GM23338 (cell line): ENCODE results near the gene MMAB. TPM values are rescaled to one million over a fixed set of nuclear protein-coding genes. Genes with fewer than 3 reads are reported as not detected.
A peak's percentile ranks its signal among the peaks of the same experiment; 100 is the strongest.

Experiments used
- ATAC-seq: fragments of 200-7000 bp; cut with Tn5 transposase; 3 replicates; pipeline ENCODE4 v1.9.1; 2020
- DNase-seq: peaks from one replicate; pipeline ENCODE4 v3.0.0-alpha.2; 2015; ENCODE audit warnings: low spot score
- H2AFZ ChIP-seq: fragments of 200-600 bp; sonication (generic); 2 replicates; pipeline ENCODE4 v1.8.0; 2016; ENCODE audit warnings: antibody characterized with exemption, mild to moderate bottlenecking, moderate library complexity
- H3F3A ChIP-seq: fragments of 200-600 bp; sonication (generic); replicated peaks from 2 replicates; pipeline ENCODE4 v1.8.0; 2017; ENCODE audit warnings: antibody characterized with exemption, mixed run types, low read depth
- H3K27ac ChIP-seq: fragments of 200-600 bp; sonication (generic); 2 replicates; pipeline ENCODE4 v1.6.1; 2016; ENCODE audit warnings: low read depth
- H3K27me3 ChIP-seq: fragments of 200-600 bp; sonication (generic); 2 replicates; pipeline ENCODE4 v1.8.0; 2016; ENCODE audit warnings: mild to moderate bottlenecking, mixed run types, moderate library complexity; ENCODE audit not compliant: insufficient read depth
- H3K36me3 ChIP-seq: fragments of 200-600 bp; sonication (generic); 2 replicates; pipeline ENCODE4 v1.8.0; 2016; ENCODE audit warnings: mild to moderate bottlenecking; ENCODE audit not compliant: insufficient read depth
- H3K4me1 ChIP-seq: fragments of 200-600 bp; sonication (generic); 2 replicates; pipeline ENCODE4 v1.8.0; 2016; ENCODE audit warnings: mild to moderate bottlenecking, moderate library complexity; ENCODE audit not compliant: insufficient read depth
- H3K4me2 ChIP-seq: fragments of 200-600 bp; sonication (generic); 2 replicates; pipeline ENCODE4 v1.7.1; 2017; ENCODE audit warnings: mixed run types
- H3K4me3 ChIP-seq: fragments of 200-600 bp; sonication (generic); 2 replicates; pipeline ENCODE4 v1.6.1; 2016; ENCODE audit warnings: mixed run types
- H3K79me2 ChIP-seq: fragments of 200-600 bp; sonication (generic); replicated peaks from 2 replicates; pipeline ENCODE4 v1.8.0; 2017; ENCODE audit warnings: mild to moderate bottlenecking; ENCODE audit not compliant: insufficient read depth
- H3K9me2 ChIP-seq: fragments of 200-600 bp; sonication (generic); 2 replicates; pipeline ENCODE4 v1.8.0; 2017; ENCODE audit not compliant: insufficient read depth
- H4K20me1 ChIP-seq: fragments of 200-600 bp; sonication (generic); replicated peaks from 2 replicates; pipeline ENCODE4 v1.8.0; 2017; ENCODE audit warnings: mild to moderate bottlenecking; ENCODE audit not compliant: insufficient read depth
- H3K27ac Mint-ChIP-seq: 2 replicates; pipeline ENCODE4 v1.8.0; 2020; ENCODE audit warnings: inconsistent platforms, mild to moderate bottlenecking, moderate library complexity, mixed read lengths
- H3K27me3 Mint-ChIP-seq: 3 replicates; pipeline ENCODE4 v1.8.0; 2022; ENCODE audit warnings: low read depth, mild to moderate bottlenecking, moderate library complexity, mixed read lengths, inconsistent platforms; ENCODE audit not compliant: insufficient read depth, poor library complexity
- H3K36me3 Mint-ChIP-seq: 3 replicates; pipeline ENCODE4 v1.8.0; 2021; ENCODE audit warnings: low read depth, mild to moderate bottlenecking, inconsistent platforms, moderate library complexity, mixed read lengths
- H3K4me1 Mint-ChIP-seq: 3 replicates; pipeline ENCODE4 v1.8.0; 2020; ENCODE audit warnings: mild to moderate bottlenecking, inconsistent platforms, mixed read lengths
- H3K4me3 Mint-ChIP-seq: 3 replicates; pipeline ENCODE4 v1.8.0; 2021; ENCODE audit warnings: moderate library complexity, mild to moderate bottlenecking, inconsistent platforms, mixed read lengths
- H3K9me3 Mint-ChIP-seq: 3 replicates; pipeline ENCODE4 v1.8.0; 2020; ENCODE audit warnings: moderate library complexity, mild to moderate bottlenecking, inconsistent platforms, mixed read lengths
- CREB1 ChIP-seq: fragments of 250-450 bp; sonication (Bioruptor Pico); IDR thresholded peaks from 2 replicates; pipeline ENCODE4 v1.5.0; 2020; ENCODE audit warnings: low read depth, mild to moderate bottlenecking, moderate library complexity
- CTCF ChIP-seq, 2 experiments: fragments of 200-600 bp in 1 of 2; sonication (generic) in 1 of 2; conservative IDR thresholded peaks; 2 replicates each; pipeline versions ENCODE4 v1.5.1 to v1.6.1; 2016 to 2017; ENCODE audit warnings: antibody characterized with exemption in 2 of 2, low read depth in 2 of 2, mild to moderate bottlenecking in 2 of 2, moderate library complexity in 1 of 2
- ETS1 ChIP-seq: IDR thresholded peaks from 2 replicates; pipeline ENCODE4 v1.6.1; 2016; ENCODE audit warnings: antibody characterized with exemption
- STAT1 ChIP-seq: IDR thresholded peaks from one replicate; pipeline ENCODE4 v1.6.1; 2016; ENCODE audit warnings: antibody characterized with exemption; ENCODE audit not compliant: unreplicated experiment
- ZNF114 ChIP-seq: fragments of 250-450 bp; sonication (Bioruptor Pico); IDR thresholded peaks from 2 replicates; pipeline ENCODE4 v1.5.0; 2020; ENCODE audit warnings: mild to moderate bottlenecking, moderate library complexity
- ZNF331 ChIP-seq: fragments of 250-450 bp; sonication (Bioruptor Pico); IDR thresholded peaks from 2 replicates; pipeline ENCODE4 v1.5.0; 2020; ENCODE audit warnings: low read depth, mild to moderate bottlenecking, moderate library complexity
- polyA plus RNA-seq: library from polyadenylated mRNA; unstranded; fragments of >200 nt; fragmentation: Nextera tagmentation; extraction: Ambion mirVana; gene quantifications from 2 replicates; pipeline ENCODE4 v1.2.1, GENCODE V29; 2016
- total RNA-seq: library from RNA; depleted of rRNA; stranded (reverse); fragments of >200 nt; shearing (Covaris generic); gene quantifications from 2 replicates; pipeline ENCODE4 v1.2.3, GENCODE V29; 2014

The MMAB gene
- total and polyA plus RNA-seq, 2 experiments from 2014 or later, result 24.7 to 38.5 TPM

- ATAC-seq (no peak), DNase-seq (no peak)
- Histone ChIP-seq H3K27ac (no peak overlapping the region), H3K79me2 (no peaks in the 10 kb centered on the region), H4K20me1 (no peaks in the 10 kb centered on the region), H3K9me2 (no peaks in the 10 kb centered on the region), H2AFZ (no peak overlapping the region), H3K36me3 (no peaks in the 10 kb centered on the region), H3K4me3 (no peak overlapping the region), H3F3A (no peaks in the 10 kb centered on the region), H3K27me3 (no peaks in the 10 kb centered on the region), H3K4me2 (no peak overlapping the region), H3K4me1 (no peaks in the 10 kb centered on the region)
- TF ChIP-seq ZNF114 (CRISPR knock-in tag), result no peak
- Mint-ChIP-seq H3K27ac (no peak overlapping the region), H3K9me3 (no peaks in the 10 kb centered on the region), H3K4me3 (no peak overlapping the region), H3K27me3 (peaks cover 15% of the 10 kb centered on the region), H3K4me1 (peaks cover under 1% of the 10 kb centered on the region; the same call in 2 of the 3 replicates), H3K36me3 (no peaks in the 10 kb centered on the region; the same call in 2 of the 3 replicates)
These were observed 38.0 kb downstream of the MMAB start for GRCh38 chr12:109535231-109535862.

GRCh38 chr12:109534456-109534855 is 38.8 kb downstream of the MMAB start:
- Mint-ChIP-seq H3K27me3 (peaks cover 8% of the 10 kb centered on the region), H3K9me3 (no peaks in the 10 kb centered on the region), H3K27ac (no peak overlapping the region; the same call in 1 of the 2 replicates), H3K4me1 (peaks cover 10% of the 10 kb centered on the region), H3K4me3 (no peak overlapping the region), H3K36me3 (no peaks in the 10 kb centered on the region; the same call in 2 of the 3 replicates)
- Histone ChIP-seq H3K9me2 (no peaks in the 10 kb centered on the region), H3K4me2 (no peak overlapping the region), H3K27ac (no peak overlapping the region), H3K27me3 (no peaks in the 10 kb centered on the region), H3K36me3 (no peaks in the 10 kb centered on the region), H2AFZ (no peak overlapping the region), H3K79me2 (no peaks in the 10 kb centered on the region), H3F3A (no peaks in the 10 kb centered on the region), H4K20me1 (no peaks in the 10 kb centered on the region), H3K4me3 (no peak overlapping the region), H3K4me1 (0 out of 2 replicates have a peak, but pooled peaks cover 3% of the 10 kb centered on the region)
- no peak for TF ChIP-seq ZNF331 (CRISPR knock-in tag)
- DNase-seq, result no peak
- ATAC-seq, result no peak

DNA sequence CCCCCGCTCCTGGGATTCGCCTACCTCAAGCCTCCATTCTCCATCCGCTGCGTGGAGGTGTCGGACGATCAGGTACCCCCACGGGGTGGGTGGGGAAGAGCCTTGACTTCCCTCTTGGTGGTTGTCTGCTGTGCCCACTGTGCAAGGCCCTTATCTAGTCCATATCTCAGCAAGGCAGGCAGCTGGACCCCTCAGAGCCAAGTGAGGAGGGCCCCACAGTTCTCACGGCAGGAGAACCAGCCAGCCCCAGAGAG is 39.9 kb downstream of the MMAB start:
- H3F3A ChIP-seq, result no peaks in the 10 kb centered on the region
- no peak overlapping the region for H3K4me2 ChIP-seq
- no peaks in the 10 kb centered on the region for H3K79me2 ChIP-seq
- Mint-ChIP-seq H3K4me1 (peaks cover 11% of the 10 kb centered on the region), H3K27ac (0 out of 2 replicates have a peak overlapping the region, but pooled peaks have one; percentile 56), H3K9me3 (no peaks in the 10 kb centered on the region), H3K27me3 (peaks cover 7% of the 10 kb centered on the region), H3K4me3 (no peak overlapping the region), H3K36me3 (no peaks in the 10 kb centered on the region; the same call in 2 of the 3 replicates)
- H3K27me3 ChIP-seq, result no peaks in the 10 kb centered on the region
- no peaks in the 10 kb centered on the region for H3K36me3 ChIP-seq
- H3K4me1 ChIP-seq, result 0 out of 2 replicates have a peak, but pooled peaks cover 7% of the 10 kb centered on the region
- DNase-seq (no peak), ATAC-seq (no peak)
- H3K27ac ChIP-seq, result no peak overlapping the region
- H2AFZ ChIP-seq, result no peak overlapping the region
- no peaks in the 10 kb centered on the region for H3K9me2 ChIP-seq
- H3K4me3 ChIP-seq, result no peak overlapping the region
- no peak for TF ChIP-seq STAT1
- no peaks in the 10 kb centered on the region for H4K20me1 ChIP-seq

- Histone ChIP-seq H3K9me2 (no peaks in the 10 kb centered on the region), H3K4me1 (0 out of 2 replicates have a peak, but pooled peaks cover 7% of the 10 kb centered on the region), H3K4me3 (no peak overlapping the region), H3F3A (no peaks in the 10 kb centered on the region), H3K36me3 (no peaks in the 10 kb centered on the region), H3K4me2 (no peak overlapping the region), H3K79me2 (no peaks in the 10 kb centered on the region), H3K27me3 (no peaks in the 10 kb centered on the region), H2AFZ (no peak overlapping the region), H3K27ac (no peak overlapping the region), H4K20me1 (no peaks in the 10 kb centered on the region)
- H3K27ac Mint-ChIP-seq, result peak overlapping the region; percentile 76
- peaks cover 11% of the 10 kb centered on the region for H3K4me1 Mint-ChIP-seq
- no peaks in the 10 kb centered on the region for H3K9me3 Mint-ChIP-seq
- no peak for ATAC-seq
- no peak overlapping the region for H3K4me3 Mint-ChIP-seq
- no peak for DNase-seq
- peaks cover 7% of the 10 kb centered on the region for H3K27me3 Mint-ChIP-seq
- no peaks in the 10 kb centered on the region; the same call in 2 of the 3 replicates for H3K36me3 Mint-ChIP-seq
- TF ChIP-seq ETS1, result no peak
- TF ChIP-seq STAT1, result no peak
- no peak for TF ChIP-seq CTCF (conservative IDR thresholded peaks at IDR 0.05; ENCODE audit: low read depth in 2 of 2)
- TF ChIP-seq CREB1 (CRISPR knock-in tag), result no peak
These were observed 40.4 kb downstream of the MMAB start for GRCh38 chr12:109532721-109533486.
